ENCODE measurements around the gene ARHGAP26. TPM values are rescaled to one million over a fixed set of nuclear protein-coding genes. Genes with fewer than 3 reads are reported as not detected.

ARHGAP26 gene
- total RNA-seq, 4 donors from 2014 or later: 11.1 to 36.1 (median 21.8) TPM

- H3K27ac ChIP-seq: no peak overlapping the region
- no peaks in the 10 kb centered on the region for H3K27me3 ChIP-seq
- H3K36me3 ChIP-seq: no peaks in the 10 kb centered on the region
- TF ChIP-seq EP300 (IDR thresholded peaks at IDR 0.05) (no peak), POLR2A (IDR thresholded peaks at IDR 0.05) (no peak), POLR2AphosphoS5 (IDR thresholded peaks at IDR 0.05) (no peak)
- TF ChIP-seq, protein P1, sequence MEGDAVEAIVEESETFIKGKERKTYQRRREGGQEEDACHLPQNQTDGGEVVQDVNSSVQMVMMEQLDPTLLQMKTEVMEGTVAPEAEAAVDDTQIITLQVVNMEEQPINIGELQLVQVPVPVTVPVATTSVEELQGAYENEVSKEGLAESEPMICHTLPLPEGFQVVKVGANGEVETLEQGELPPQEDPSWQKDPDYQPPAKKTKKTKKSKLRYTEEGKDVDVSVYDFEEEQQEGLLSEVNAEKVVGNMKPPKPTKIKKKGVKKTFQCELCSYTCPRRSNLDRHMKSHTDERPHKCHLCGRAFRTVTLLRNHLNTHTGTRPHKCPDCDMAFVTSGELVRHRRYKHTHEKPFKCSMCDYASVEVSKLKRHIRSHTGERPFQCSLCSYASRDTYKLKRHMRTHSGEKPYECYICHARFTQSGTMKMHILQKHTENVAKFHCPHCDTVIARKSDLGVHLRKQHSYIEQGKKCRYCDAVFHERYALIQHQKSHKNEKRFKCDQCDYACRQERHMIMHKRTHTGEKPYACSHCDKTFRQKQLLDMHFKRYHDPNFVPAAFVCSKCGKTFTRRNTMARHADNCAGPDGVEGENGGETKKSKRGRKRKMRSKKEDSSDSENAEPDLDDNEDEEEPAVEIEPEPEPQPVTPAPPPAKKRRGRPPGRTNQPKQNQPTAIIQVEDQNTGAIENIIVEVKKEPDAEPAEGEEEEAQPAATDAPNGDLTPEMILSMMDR (IDR thresholded peaks at IDR 0.05): no peak
- H3K4me1 ChIP-seq: peaks cover 36% of the 10 kb centered on the region
- DNase-seq (ENCODE audit: low spot score in 2 of 2): no peak
- no peak overlapping the region for H3K4me3 ChIP-seq
- 85% methylated on average over 1 of the region's 1 CpG for WGBS
- H3K9me3 ChIP-seq: no peaks in the 10 kb centered on the region
These were observed 240.2 kb downstream of the ARHGAP26 start for GRCh38 chr5:143010351-143010750.

GRCh38 chr5:143011585-143011984 is 241.4 kb downstream of the ARHGAP26 start:
- no peak overlapping the region for H3K27ac ChIP-seq
- H3K27me3 ChIP-seq: no peaks in the 10 kb centered on the region
- DNase-seq (ENCODE audit: low spot score in 2 of 2): no peak
- H3K4me3 ChIP-seq: no peak overlapping the region
- WGBS: 68% methylated on average over 2 of the region's 2 CpGs
- no peak for TF ChIP-seq POLR2AphosphoS5 (IDR thresholded peaks at IDR 0.05)
- TF ChIP-seq POLR2A (IDR thresholded peaks at IDR 0.05): no peak
- TF ChIP-seq, protein P1 (IDR thresholded peaks at IDR 0.05): no peak
- no peak for TF ChIP-seq EP300 (IDR thresholded peaks at IDR 0.05)
- no peaks in the 10 kb centered on the region for H3K9me3 ChIP-seq
- H3K4me1 ChIP-seq: peaks cover 34% of the 10 kb centered on the region
- H3K36me3 ChIP-seq: no peaks in the 10 kb centered on the region

DNA sequence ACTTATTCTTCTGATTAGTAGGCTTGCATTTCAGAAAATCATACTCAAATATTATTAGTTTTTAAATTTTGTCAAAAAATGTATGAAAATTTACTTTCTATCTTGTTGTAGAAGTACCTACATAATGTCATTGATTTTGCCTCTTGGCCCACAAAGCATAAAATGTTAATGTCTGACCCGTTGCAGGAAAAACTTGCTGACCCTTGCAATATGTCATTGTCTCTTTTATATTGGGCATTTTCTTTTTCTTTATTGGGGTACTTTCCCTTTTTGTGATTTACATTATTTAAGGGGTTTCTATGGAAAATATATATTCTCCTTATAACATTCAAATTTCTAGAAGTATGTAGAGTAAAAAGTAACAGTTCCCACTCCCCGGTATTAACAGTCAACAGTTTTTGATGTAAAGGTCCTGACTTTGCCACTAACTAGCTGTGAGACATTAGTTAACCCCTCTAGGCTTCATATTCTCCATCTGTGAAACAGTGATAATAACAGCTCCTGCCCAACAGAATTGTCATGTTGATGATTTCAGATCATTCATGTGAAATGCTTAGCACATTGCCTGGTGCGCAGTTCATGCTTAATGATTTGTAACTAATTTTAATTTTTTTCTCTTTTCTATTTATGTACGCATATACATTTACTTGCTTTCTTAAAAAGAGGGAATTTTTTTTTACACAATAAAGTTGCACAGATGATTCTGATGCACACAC is 243.2 kb downstream of the ARHGAP26 start:
- TF ChIP-seq POLR2AphosphoS5 (IDR thresholded peaks at IDR 0.05) (no peak), EP300 (IDR thresholded peaks at IDR 0.05) (no peak), POLR2A (IDR thresholded peaks at IDR 0.05) (no peak)
- TF ChIP-seq, protein P1 (IDR thresholded peaks at IDR 0.05): no peak
- H3K27ac ChIP-seq: no peak overlapping the region
- DNase-seq (ENCODE audit: low spot score in 2 of 2): no peak
- peaks cover 19% of the 10 kb centered on the region for H3K4me1 ChIP-seq
- H3K27me3 ChIP-seq: no peaks in the 10 kb centered on the region
- H3K9me3 ChIP-seq: no peaks in the 10 kb centered on the region
- H3K4me3 ChIP-seq: no peak overlapping the region
- no peaks in the 10 kb centered on the region for H3K36me3 ChIP-seq
- WGBS: 93% methylated on average over 4 of the region's 4 CpGs

GRCh38 chr5:143014017-143014651 is 244.0 kb downstream of the ARHGAP26 start:
- Histone ChIP-seq H3K4me1 (peaks cover 11% of the 10 kb centered on the region), H3K4me3 (no peak overlapping the region), H3K9me3 (no peaks in the 10 kb centered on the region), H3K27ac (no peak overlapping the region), H3K36me3 (no peaks in the 10 kb centered on the region), H3K27me3 (no peaks in the 10 kb centered on the region)
- TF ChIP-seq, protein P1 (IDR thresholded peaks at IDR 0.05): peak in 1 of 2 donors; percentile 11
- TF ChIP-seq POLR2A (IDR thresholded peaks at IDR 0.05) (no peak), EP300 (IDR thresholded peaks at IDR 0.05) (no peak), POLR2AphosphoS5 (IDR thresholded peaks at IDR 0.05) (no peak)
- WGBS: 80% methylated on average over 12 of the region's 12 CpGs
- DNase-seq (ENCODE audit: low spot score in 2 of 2): no peak

DNA sequence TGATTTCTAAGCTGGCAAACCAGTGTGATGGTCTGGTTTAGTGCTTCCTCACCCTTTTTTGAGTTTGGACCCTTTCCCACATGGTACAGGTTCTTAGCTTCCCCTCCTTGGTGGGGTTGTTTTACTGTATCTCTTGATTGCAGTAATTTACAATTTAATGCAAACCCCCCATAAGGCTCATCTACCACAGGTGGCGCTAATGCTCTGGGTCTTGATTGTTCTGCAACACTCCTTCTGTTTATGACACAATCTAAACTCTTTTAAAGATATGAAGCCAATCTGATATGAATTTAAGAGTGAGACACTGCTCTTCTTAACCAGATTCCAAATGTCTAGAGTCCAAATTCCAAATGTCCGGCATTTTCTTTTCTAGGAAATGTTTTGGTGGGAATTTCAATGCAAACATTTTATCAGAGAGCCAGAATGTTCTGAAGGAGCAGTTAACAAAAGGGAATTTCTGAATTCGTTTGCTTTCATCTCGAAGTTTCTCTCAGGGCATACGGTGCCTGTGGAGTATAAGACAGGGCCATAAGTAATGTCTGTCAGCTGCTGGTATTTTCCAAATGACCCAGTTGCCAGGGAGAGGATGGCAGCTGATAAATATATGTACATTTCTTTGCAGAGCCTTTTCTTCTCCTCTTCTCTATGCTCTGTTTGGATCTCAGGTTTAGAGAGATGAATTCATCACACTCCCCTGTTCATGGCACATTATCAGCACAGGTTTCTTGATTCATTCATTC is 246.8 kb downstream of the ARHGAP26 start:
- H3K4me3 ChIP-seq: no peak overlapping the region
- no peaks in the 10 kb centered on the region for H3K9me3 ChIP-seq
- no peak for DNase-seq (ENCODE audit: low spot score in 2 of 2)
- no peaks in the 10 kb centered on the region for H3K4me1 ChIP-seq
- no peak overlapping the region for H3K27ac ChIP-seq
- H3K36me3 ChIP-seq: no peaks in the 10 kb centered on the region
- no peaks in the 10 kb centered on the region for H3K27me3 ChIP-seq
- 53% methylated on average over 5 of the region's 5 CpGs for WGBS
- TF ChIP-seq EP300 (IDR thresholded peaks at IDR 0.05) (no peak), POLR2AphosphoS5 (IDR thresholded peaks at IDR 0.05) (no peak), POLR2A (IDR thresholded peaks at IDR 0.05) (no peak)
- TF ChIP-seq, protein P1 (IDR thresholded peaks at IDR 0.05): peak in 1 of 2 donors; percentile 39
